Measurements from ENCODE around the gene PRKD3.

- no peak for TF ChIP-seq CTCF (conservative IDR thresholded peaks at IDR 0.05 in 1 of 2, IDR thresholded peaks at IDR 0.05 in 1 of 2; ENCODE audit: low read depth in 1 of 2, low read length in 2 of 2)
- no peak for TF ChIP-seq EZH2 (IDR thresholded peaks at IDR 0.05; ENCODE audit: low read length, missing control alignments)
These were observed 8.6 kb upstream of the PRKD3 start for GRCh38 chr2:37333256-37333655.

Data from fibroblast of lung (primary cell).